Posterior cingulate gyrus (tissue), 11 donors: ENCODE results near the gene FADS2.
A peak's percentile ranks its signal among the peaks of the same experiment; 100 is the strongest.

Source experiments
- DNase-seq, 10 donors: peaks; one replicate each; pipeline versions ENCODE4 v3.0.0 to v3.0.0-alpha.2; 2020 to 2021; ENCODE audit warnings: mixed read lengths in 3 of 10
- intact Hi-C: fragments of 100-400 bp; cut with DNase I; formaldehyde crosslinking; loops from one replicate; pipeline ENCODE4 v1.15.1; 2023

The FADS2 gene

GRCh38 chr11:61841636-61842527, 13.8 kb downstream of the FADS2 start:
- peak in 7 of 10 donors; percentile 29 to 85 (median 50) for DNase-seq
- intact Hi-C loops = no loop called here

- intact Hi-C loops = no loop called here
- DNase-seq = peak in 3 of 10 donors; percentile 53 to 79 (median 58)
Observed at GRCh38 chr11:61842528-61842820, 14.4 kb downstream of the FADS2 start.

GRCh38 chr11:61844909-61845565, 16.9 kb downstream of the FADS2 start:
- intact Hi-C loops = no loop called here
- DNase-seq = peak in 2 of 10 donors; percentile 58 to 63

GRCh38 chr11:61846362-61847020, 18.4 kb downstream of the FADS2 start:
- DNase-seq = peak in 2 of 10 donors; percentile 12 to 24
- intact Hi-C loops = no loop called here

GRCh38 chr11:61847914-61848581, 19.9 kb downstream of the FADS2 start:
- intact Hi-C loops = no loop called here
- peak in 2 of 10 donors; percentile 26 to 58 for DNase-seq

GRCh38 chr11:61848631-61849030, 20.5 kb downstream of the FADS2 start:
- intact Hi-C loops = no loop called here

GRCh38 chr11:61850687-61851086, 22.6 kb downstream of the FADS2 start:
- intact Hi-C loops = loop anchor here (5.0 kb wide), 1 partner anchor 48 kb away; no protein-coding TSS in a partner anchor
- DNase-seq = no peak

More at GRCh38 chr11:61848631-61849030, 20.5 kb downstream of the FADS2 start:
- peak in 1 of 10 donors; percentile 9 for DNase-seq

- intact Hi-C loops = loop anchor here (5.0 kb wide), 1 partner anchor 49 kb away; no protein-coding TSS in a partner anchor
Observed at GRCh38 chr11:61851113-61851899, 23.2 kb downstream of the FADS2 start.

GRCh38 chr11:61851900-61852295, 23.8 kb downstream of the FADS2 start:
- DNase-seq = peak in 1 of 10 donors; percentile 64
- intact Hi-C loops = loop anchor here (5.0 kb wide), 1 partner anchor 50 kb away; no protein-coding TSS in a partner anchor

More at GRCh38 chr11:61851113-61851899, 23.2 kb downstream of the FADS2 start:
- DNase-seq = peak in 2 of 10 donors; percentile 39 to 78

- DNase-seq = peak in 8 of 10 donors; percentile 36 to 89 (median 61)
- intact Hi-C loops = loop anchor here (5.0 kb wide), 1 partner anchor 51 kb away; no protein-coding TSS in a partner anchor
Observed at GRCh38 chr11:61853698-61854169, 25.6 kb downstream of the FADS2 start.

GRCh38 chr11:61854206-61854895, 26.3 kb downstream of the FADS2 start:
- intact Hi-C loops = loop anchor here (5.0 kb wide), 1 partner anchor 52 kb away; no protein-coding TSS in a partner anchor
- DNase-seq = peak in 1 of 10 donors; percentile 24

- intact Hi-C loops = loop anchor here (5.0 kb wide), 1 partner anchor 53 kb away; no protein-coding TSS in a partner anchor
- peak in 2 of 10 donors; percentile 40 to 83 for DNase-seq
Observed at GRCh38 chr11:61854966-61855714, 27.0 kb downstream of the FADS2 start.

GRCh38 chr11:61855939-61856680, 28.0 kb downstream of the FADS2 start:
- intact Hi-C loops = no loop called here
- DNase-seq = peak in 1 of 10 donors; percentile 64

- intact Hi-C loops = no loop called here
- DNase-seq = no peak
Observed at GRCh38 chr11:61860054-61860903, 32.2 kb downstream of the FADS2 start.

- no peak for DNase-seq
- intact Hi-C loops = no loop called here
Observed at GRCh38 chr11:61861634-61862033, 33.5 kb downstream of the FADS2 start.
